SK-N-SH (cell line): Measurements from ENCODE around the gene ZNF184.

Experiments used
- CHD2 ChIP-seq: fragments of 150-350 bp; IDR thresholded peaks from 2 replicates; pipeline ENCODE4 v1.6.1; 2018; ENCODE audit warnings: low read length; ENCODE audit not compliant: partially characterized antibody
- CTCF ChIP-seq: fragments of 200-600 bp; sonication (generic); IDR thresholded peaks from 2 replicates; pipeline ENCODE4 v1.6.1; 2017; ENCODE audit warnings: antibody characterized with exemption, mild to moderate bottlenecking, moderate library complexity
- FOSL2 ChIP-seq: IDR thresholded peaks from 2 replicates; pipeline ENCODE4 v1.4.0; 2012; ENCODE audit warnings: low read depth, mild to moderate bottlenecking, moderate library complexity, borderline replicate concordance
- JUND ChIP-seq: IDR thresholded peaks from 2 replicates; pipeline ENCODE4 v1.4.0; 2012
- POLR2AphosphoS5 ChIP-seq: IDR thresholded peaks from 2 replicates; pipeline ENCODE4 v1.6.1; 2012; ENCODE audit warnings: low read depth, low read length
- REST ChIP-seq: IDR thresholded peaks from 2 replicates; pipeline ENCODE4 v1.6.1; 2012; ENCODE audit warnings: mild to moderate bottlenecking, low read depth, low read length, moderate library complexity
- SIN3A ChIP-seq: IDR thresholded peaks from 2 replicates; pipeline ENCODE4 v1.6.1; 2012; ENCODE audit warnings: low read depth, mild to moderate bottlenecking, low read length, moderate library complexity, borderline replicate concordance
- TAF1 ChIP-seq: IDR thresholded peaks from 2 replicates; pipeline ENCODE4 v1.6.1; 2012; ENCODE audit warnings: low read depth, mild to moderate bottlenecking, low read length, moderate library complexity, borderline replicate concordance
- TEAD4 ChIP-seq: IDR thresholded peaks from 2 replicates; pipeline ENCODE4 v1.4.0; 2012; ENCODE audit warnings: mild to moderate bottlenecking, borderline replicate concordance; ENCODE audit not compliant: insufficient read depth

GRCh38 chr6:27407153-27407814, 65.6 kb downstream of the ZNF184 start:
- no peak for TF ChIP-seq CTCF
- TF ChIP-seq JUND = no peak
- no peak for TF ChIP-seq SIN3A
- TF ChIP-seq TAF1 = no peak
- no peak for TF ChIP-seq POLR2AphosphoS5
- no peak for TF ChIP-seq TEAD4
- TF ChIP-seq FOSL2 = no peak
- TF ChIP-seq CHD2 = no peak
- TF ChIP-seq REST = no peak
